GM06990 (cell line): ENCODE results near the gene FUT3.
A peak's percentile ranks its signal among the peaks of the same experiment; 100 is the strongest.

ENCODE experiments used
- DNase-seq: peaks from one replicate; pipeline ENCODE4 v3.0.0-alpha.2; 2011; ENCODE audit not compliant: insufficient read length; ENCODE audit errors: extremely low read depth
- H3K27me3 ChIP-seq: replicated peaks from 2 replicates; pipeline ENCODE4 v1.6.0; 2011; ENCODE audit warnings: low read length; ENCODE audit not compliant: control insufficient read depth, insufficient read depth
- H3K36me3 ChIP-seq: 2 replicates; pipeline ENCODE4 v1.5.1; 2011; ENCODE audit warnings: low read length; ENCODE audit not compliant: control insufficient read depth, insufficient read depth
- H3K4me3 ChIP-seq: replicated peaks from 2 replicates; pipeline ENCODE4 v1.5.1; 2011; ENCODE audit warnings: low read depth, mild to moderate bottlenecking, control low read depth, low read length
- TF ChIP-seq, protein P1 (sequence below): IDR thresholded peaks from 2 replicates; pipeline ENCODE4 v1.5.1; 2011; ENCODE audit warnings: low read length, control low read depth, mild to moderate bottlenecking, inconsistent platforms; ENCODE audit not compliant: insufficient read depth, poor library complexity, severe bottlenecking

FUT3 gene

GRCh38 chr19:5806133-5806489, 45.1 kb downstream of the FUT3 start:
- Histone ChIP-seq H3K36me3 (no peaks in the 10 kb centered on the region), H3K4me3 (no peak overlapping the region), H3K27me3 (no peaks in the 10 kb centered on the region; the same call in 1 of the 2 replicates)
- TF ChIP-seq, protein P1, sequence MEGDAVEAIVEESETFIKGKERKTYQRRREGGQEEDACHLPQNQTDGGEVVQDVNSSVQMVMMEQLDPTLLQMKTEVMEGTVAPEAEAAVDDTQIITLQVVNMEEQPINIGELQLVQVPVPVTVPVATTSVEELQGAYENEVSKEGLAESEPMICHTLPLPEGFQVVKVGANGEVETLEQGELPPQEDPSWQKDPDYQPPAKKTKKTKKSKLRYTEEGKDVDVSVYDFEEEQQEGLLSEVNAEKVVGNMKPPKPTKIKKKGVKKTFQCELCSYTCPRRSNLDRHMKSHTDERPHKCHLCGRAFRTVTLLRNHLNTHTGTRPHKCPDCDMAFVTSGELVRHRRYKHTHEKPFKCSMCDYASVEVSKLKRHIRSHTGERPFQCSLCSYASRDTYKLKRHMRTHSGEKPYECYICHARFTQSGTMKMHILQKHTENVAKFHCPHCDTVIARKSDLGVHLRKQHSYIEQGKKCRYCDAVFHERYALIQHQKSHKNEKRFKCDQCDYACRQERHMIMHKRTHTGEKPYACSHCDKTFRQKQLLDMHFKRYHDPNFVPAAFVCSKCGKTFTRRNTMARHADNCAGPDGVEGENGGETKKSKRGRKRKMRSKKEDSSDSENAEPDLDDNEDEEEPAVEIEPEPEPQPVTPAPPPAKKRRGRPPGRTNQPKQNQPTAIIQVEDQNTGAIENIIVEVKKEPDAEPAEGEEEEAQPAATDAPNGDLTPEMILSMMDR: no peak
- no peak for DNase-seq

DNA sequence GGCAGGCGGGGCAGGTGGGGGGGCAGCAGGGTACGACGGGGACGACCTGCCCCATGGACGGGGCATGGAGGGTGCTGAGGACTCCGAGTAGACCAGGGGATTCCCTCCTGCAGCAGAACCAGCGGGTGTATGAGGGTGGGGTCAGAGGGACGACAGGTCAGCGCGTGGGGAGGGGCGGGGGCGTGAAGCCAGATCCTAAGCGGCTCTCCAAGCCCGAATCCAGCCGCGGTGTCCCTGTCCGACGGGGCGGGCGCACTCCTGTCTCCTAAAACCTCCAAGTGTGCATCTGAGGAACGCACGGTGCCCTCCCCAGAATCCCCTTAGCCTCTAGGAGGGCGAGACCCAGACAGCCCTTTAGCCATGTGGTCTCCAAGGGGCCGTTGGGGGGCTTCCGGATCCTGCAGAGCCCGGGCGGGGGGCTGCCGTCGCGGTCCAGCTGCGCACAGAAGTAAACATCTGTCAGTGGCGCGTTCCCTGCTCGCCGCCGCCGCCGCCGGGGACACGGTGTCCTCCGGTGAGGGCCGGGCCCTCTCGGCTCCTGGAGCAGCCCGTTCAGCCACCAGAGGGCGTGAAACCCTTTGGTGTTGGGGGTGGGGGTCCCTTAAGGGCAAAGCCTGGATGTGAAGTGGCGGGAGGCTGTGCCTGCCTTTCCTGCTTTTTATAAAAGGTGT, 45.7 kb downstream of the FUT3 start:
- DNase-seq: no peak
- Histone ChIP-seq H3K36me3 (no peaks in the 10 kb centered on the region), H3K27me3 (no peaks in the 10 kb centered on the region; the same call in 1 of the 2 replicates), H3K4me3 (no peak overlapping the region)
- TF ChIP-seq, protein P1: peak; percentile 50

- no peak for DNase-seq
- no peaks in the 10 kb centered on the region; the same call in 1 of the 2 replicates for H3K27me3 ChIP-seq
- TF ChIP-seq, protein P1: no peak
- H3K4me3 ChIP-seq: no peak within 1 kb of the TSS; the same call in 1 of the 2 replicates
- no peaks in the 10 kb centered on the region for H3K36me3 ChIP-seq
Observed at GRCh38 chr19:5804516-5805461, 46.5 kb downstream of the FUT3 start, which contains the start of gene NRTN. Gene NRTN, plus strand, starts transcription at chr19:5805067. Its CDS starts 19,099 bp downstream, at chr19:5824166.

- no peaks in the 10 kb centered on the region for H3K36me3 ChIP-seq
- H3K4me3 ChIP-seq: no peak overlapping the region; the same call in 1 of the 2 replicates
- TF ChIP-seq, protein P1: peak; percentile 96
- H3K27me3 ChIP-seq: peaks cover 3% of the 10 kb centered on the region; the same call in 1 of the 2 replicates
- peak; percentile 91 for DNase-seq
Observed at GRCh38 chr19:5803752-5804515, 47.3 kb downstream of the FUT3 start.

- Histone ChIP-seq H3K36me3 (no peaks in the 10 kb centered on the region), H3K27me3 (peaks cover 3% of the 10 kb centered on the region; the same call in 1 of the 2 replicates), H3K4me3 (no peak overlapping the region; the same call in 1 of the 2 replicates)
- TF ChIP-seq, protein P1: no peak
- DNase-seq: no peak
Observed at GRCh38 chr19:5803441-5803751, 47.9 kb downstream of the FUT3 start.
